ENCODE results near the gene RNF214.
"Not testable (repeated sequence)": the region's sequence is repeated elsewhere in the genome, so short reads cannot be mapped to it uniquely, and the experiment has no call there.

The RNF214 gene

GRCh38 chr11:117313828-117314768 is 81.6 kb downstream of the RNF214 start:
- DNase-seq (ENCODE audit: low read depth in 3 of 3), result no peak

DNA sequence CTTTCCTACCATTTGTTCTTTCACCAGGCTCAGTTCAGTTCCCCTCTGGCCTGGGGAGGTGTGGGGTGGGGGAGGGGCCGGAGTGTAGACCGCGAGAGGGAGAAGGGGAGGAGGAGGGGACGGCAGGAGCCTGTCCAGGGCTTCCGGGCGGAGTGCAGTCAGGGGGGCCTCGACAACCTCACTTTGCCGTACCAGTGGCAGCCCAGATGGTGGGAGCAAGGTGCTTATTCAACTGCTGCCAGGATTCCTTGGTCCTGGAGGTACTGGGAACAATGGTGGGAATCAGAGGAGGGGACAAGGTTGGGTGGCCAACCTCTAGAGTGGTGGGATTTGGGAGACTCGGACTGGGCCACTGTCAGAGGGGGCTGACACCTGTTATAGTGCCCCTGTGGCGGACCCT is 82.4 kb downstream of the RNF214 start:
- DNase-seq (ENCODE audit: low read depth in 3 of 3), result no peak

- peak in 1 of 3 experiments; percentile 3 for DNase-seq (ENCODE audit: low read depth in 3 of 3)
These were observed 83.1 kb downstream of the RNF214 start for GRCh38 chr11:117315285-117316196.

- DNase-seq (ENCODE audit: low read depth in 3 of 3), result no peak
These were observed 83.9 kb downstream of the RNF214 start, which contains the start of gene BACE1 for GRCh38 chr11:117316197-117316961. BACE1 (minus strand) TSS chr11:117316256; CDS start chr11:117315795, 461 bp downstream.

DNA sequence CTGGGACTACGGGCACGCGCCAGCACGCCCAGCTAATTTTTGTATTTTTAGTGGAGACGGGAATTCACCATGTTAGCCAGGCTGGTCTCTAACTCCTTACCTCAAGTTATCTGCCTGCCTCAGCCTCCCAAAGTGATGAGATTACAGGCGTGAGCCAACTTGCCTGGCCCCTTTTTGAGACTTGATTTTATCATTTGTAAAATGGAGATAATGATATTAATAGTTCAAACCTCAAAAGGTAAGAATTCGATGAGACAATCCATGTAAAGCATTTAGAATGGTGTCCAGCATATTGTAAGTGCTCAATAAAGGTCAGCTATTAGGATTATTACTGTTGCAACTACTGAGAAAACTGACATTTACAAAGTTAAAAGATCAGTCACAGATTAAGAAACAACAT is 86.3 kb downstream of the RNF214 start:
- DNase-seq (ENCODE audit: low read depth in 3 of 3), result no peak

DNA sequence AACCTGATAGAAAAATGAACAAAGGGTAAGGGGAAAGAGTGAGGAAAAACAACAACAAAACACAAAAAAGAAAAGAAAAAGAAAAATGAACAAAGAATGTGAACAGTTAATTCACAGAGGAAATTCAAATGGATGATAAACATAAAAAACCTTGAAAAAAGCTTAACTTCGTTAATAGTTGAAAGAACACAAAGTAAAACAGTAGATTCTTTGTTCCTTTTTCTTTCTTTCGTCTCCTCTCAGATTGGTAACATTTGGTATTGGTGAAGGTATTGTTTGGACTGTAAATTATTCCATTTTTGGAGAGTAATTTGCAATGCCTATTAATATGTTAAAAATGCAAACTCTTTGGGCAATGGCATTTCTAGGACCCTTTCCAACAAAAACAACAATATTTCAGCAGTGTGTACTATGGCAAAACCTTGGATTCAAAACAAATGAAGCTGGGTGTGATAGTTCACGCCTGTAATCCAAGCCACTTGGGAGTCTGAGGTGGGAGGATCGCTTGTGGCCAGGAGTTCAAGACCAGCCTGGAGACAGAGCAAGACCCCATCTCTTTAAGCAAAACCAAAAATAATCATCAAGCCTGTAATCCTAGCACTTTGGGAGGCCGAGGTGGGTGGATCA is 86.9 kb downstream of the RNF214 start:
- no peak for DNase-seq (ENCODE audit: low read depth in 3 of 3)

DNA sequence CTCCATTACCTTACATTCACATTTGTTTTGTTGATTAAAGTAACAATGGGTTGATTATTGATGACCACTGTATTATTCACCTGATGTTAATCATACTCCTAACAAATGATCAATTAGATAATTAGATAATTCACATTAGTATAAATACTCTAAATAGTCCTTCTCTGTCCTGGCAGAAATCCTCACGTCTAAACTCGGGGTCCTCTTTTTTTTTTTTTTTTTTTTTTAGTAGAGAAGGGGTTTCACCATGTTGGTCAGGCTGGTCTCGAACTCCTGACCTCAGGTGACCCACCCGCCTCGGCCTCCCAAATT is 94.7 kb downstream of the RNF214 start:
- not testable (repeated sequence) for DNase-seq (ENCODE audit: low read depth in 3 of 3)

DNA sequence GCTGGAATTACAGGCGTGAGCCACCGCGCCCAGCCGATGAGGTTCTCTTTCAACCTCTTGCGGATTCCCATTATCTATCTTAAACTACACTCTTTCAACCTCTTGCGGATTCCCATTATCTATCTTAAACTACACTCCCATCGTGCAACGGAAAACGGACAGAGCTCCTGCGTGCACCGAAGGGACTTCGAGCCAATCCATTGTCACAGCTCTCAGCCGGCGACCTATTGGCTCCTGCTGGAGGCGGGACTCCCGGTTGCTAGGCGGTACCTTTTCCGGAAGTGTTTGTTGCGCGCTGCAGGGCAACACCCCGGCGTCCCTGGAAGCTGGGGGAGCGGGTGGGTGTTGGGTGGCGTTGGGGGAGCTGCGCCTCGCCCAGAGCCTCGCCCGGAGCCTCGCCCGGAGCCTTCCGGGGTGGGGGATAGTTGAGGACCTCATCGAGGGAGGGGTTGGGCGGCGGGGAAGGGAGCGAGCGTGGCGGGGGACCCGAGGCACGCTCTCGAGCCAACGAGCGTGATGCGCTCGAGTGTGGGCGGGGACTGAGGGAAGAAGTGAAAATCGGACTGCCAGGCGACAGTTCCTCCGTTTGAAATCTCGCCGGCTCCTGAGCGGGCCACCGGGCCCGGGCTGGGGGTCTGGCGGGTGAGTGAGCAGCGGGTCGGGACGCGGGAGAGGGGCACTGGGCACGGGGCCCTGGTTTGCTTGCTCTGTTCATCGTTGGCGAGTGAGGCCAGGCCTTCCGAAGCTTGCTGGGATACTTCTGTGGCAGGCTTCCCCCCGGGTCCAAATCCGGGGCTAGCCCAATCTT is 95.3 kb downstream of the RNF214 start, which contains the start of gene CEP164:
TSS of gene CEP164 (plus strand) at position 288 of the 808 bp plus-strand sequence. CDS start 10,733 bp downstream, outside the sequence.
- DNase-seq (ENCODE audit: low read depth in 3 of 3), result peak; percentile 78 to 90 (median 90)

DNA sequence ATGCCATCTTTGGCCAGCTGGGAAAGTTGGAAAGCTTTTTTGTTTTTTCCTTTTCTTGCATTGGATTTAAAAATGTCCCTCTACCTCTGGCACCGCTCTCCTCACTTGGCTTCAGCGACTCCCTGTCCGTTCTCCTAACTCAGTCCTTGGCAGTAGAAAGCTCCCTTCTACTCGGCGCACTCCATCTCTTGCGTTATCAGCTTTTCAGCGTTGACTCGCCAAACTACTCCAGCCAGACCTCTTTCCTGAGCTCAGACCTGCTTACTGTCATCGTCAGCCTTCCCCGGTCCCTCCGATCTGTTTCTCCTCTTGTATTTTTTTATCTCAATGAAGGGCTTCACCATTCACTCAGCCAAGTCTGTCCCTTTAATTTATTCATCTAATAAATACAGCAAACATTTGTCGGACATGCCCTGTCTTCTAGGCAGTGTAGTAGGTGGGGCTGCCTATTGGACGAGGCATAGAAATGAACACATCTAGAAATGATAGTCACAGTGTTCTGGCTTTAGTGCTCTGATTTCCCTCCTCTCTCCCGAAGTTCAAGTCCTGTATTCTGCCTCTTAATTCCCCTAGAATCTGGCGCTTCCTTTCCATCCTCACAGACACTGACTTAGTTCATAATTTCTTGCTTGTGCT is 96.0 kb downstream of the RNF214 start:
- no peak for DNase-seq (ENCODE audit: low read depth in 3 of 3)

GRCh38 chr11:117332843-117333242 is 100.4 kb downstream of the RNF214 start:
- DNase-seq (ENCODE audit: low read depth in 3 of 3), result no peak

- DNase-seq (ENCODE audit: low read depth in 3 of 3), result no peak
These were observed 101.4 kb downstream of the RNF214 start for GRCh38 chr11:117333917-117334316.

- DNase-seq (ENCODE audit: low read depth in 3 of 3), result no peak
These were observed 102.4 kb downstream of the RNF214 start for GRCh38 chr11:117334896-117335295.

DNA sequence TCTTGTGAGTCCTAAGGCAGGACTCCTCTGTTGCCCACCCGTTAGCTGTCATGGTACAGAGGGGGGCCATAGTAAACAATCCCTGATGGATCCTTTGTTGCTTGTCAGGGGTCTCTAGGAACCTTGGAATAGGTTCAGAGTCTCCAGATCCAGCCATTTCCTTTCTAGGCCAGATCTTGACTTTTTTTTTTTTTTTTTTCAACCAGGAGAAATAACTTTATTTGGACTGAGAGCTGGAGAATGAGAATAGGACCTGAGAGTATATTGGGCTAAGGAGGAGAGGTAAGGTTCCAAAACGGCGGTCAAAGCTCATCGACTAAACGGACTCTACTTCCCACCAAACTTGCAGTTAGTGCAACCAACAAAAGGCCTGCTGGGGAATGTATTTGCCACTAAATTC is 102.9 kb downstream of the RNF214 start:
- DNase-seq (ENCODE audit: low read depth in 3 of 3), result no peak
